Globus pallidus (tissue), 1 donor: ENCODE measurements around the gene SIRT7.
"Not testable (repeated sequence)": the region's sequence is repeated elsewhere in the genome, so short reads cannot be mapped to it uniquely, and the experiment has no call there.

Experiments
- DNase-seq: peaks from one replicate; pipeline ENCODE4 v3.0.0-alpha.2; 2015; ENCODE audit warnings: low spot score

Gene SIRT7

GRCh38 chr17:81920612-81921536 lies 2.9 kb upstream of the SIRT7 start:
- DNase-seq, result no peak

- DNase-seq, result no peak
Observed at GRCh38 chr17:81918832-81919545, 1.0 kb upstream of the SIRT7 start.

- not testable (repeated sequence) for DNase-seq
Observed at GRCh38 chr17:81918333-81918669, 325 bp upstream of the SIRT7 start.

- DNase-seq, result no peak
Observed at GRCh38 chr17:81916234-81917001, 1.6 kb downstream of the SIRT7 start.

- no peak for DNase-seq
Observed at GRCh38 chr17:81915331-81915730, 2.6 kb downstream of the SIRT7 start.

GRCh38 chr17:81914103-81914850 lies 3.7 kb downstream of the SIRT7 start:
- DNase-seq, result no peak

GRCh38 chr17:81913394-81914102 lies 4.4 kb downstream of the SIRT7 start:
- DNase-seq, result no peak

GRCh38 chr17:81912441-81913309 lies 5.3 kb downstream of the SIRT7 start:
- DNase-seq, result no peak

GRCh38 chr17:81911969-81912368 lies 6.0 kb downstream of the SIRT7 start:
- no peak for DNase-seq

- DNase-seq, result peak; percentile 89
Observed at GRCh38 chr17:81911277-81911961, 6.6 kb downstream of the SIRT7 start, which contains the start of gene PCYT2. PCYT2 (minus strand) TSS chr17:81911399; CDS start chr17:81911355, 44 bp downstream.

- no peak for DNase-seq
Observed at GRCh38 chr17:81910840-81911276, 7.1 kb downstream of the SIRT7 start.

GRCh38 chr17:81909966-81910839 lies 7.8 kb downstream of the SIRT7 start:
- DNase-seq, result no peak

GRCh38 chr17:81909231-81909630 lies 8.7 kb downstream of the SIRT7 start:
- no peak for DNase-seq

- DNase-seq, result no peak
Observed at GRCh38 chr17:81908793-81909192, 9.2 kb downstream of the SIRT7 start.

GRCh38 chr17:81907219-81908145 lies 10.5 kb downstream of the SIRT7 start:
- DNase-seq, result no peak

GRCh38 chr17:81906476-81907218 lies 11.3 kb downstream of the SIRT7 start:
- no peak for DNase-seq
